HCT116 (cell line): Measurements from ENCODE around the gene KCNQ1OT1. TPM values are rescaled to one million over a fixed set of nuclear protein-coding genes. Genes with fewer than 3 reads are reported as not detected.

Experiments
- ATAC-seq: fragments of 200-7000 bp; cut with Tn5 transposase; 2 replicates; pipeline ENCODE4 v1.9.1; 2020; ENCODE audit warnings: mild to moderate bottlenecking, moderate library complexity
- BruUV-seq: library from RNA; stranded (reverse); fragments of 400-500 nt; replicated peaks from 2 replicates; lab custom pipeline; 2021; lab: Mats Ljungman, UMichigan
- CTCF ChIA-PET: fragments of 300-600 bp; sonication (Branson Sonifier 250); formaldehyde crosslinking; loops from one replicate; lab custom pipeline; 2021; ENCODE audit warnings: antibody characterized with exemption; lab: Charles Lee
- POLR2A ChIA-PET: fragments of 300-600, 350-600 bp; sonication (Branson Sonifier 250); formaldehyde crosslinking; loops from one replicate; lab custom pipeline; 2021; ENCODE audit warnings: antibody characterized with exemption; lab: Charles Lee
- RAD21 ChIA-PET, 2 experiments: fragments of 300-600 bp; sonication (Branson Sonifier 250); formaldehyde crosslinking; loops; one replicate each; lab custom pipeline; 2023; ENCODE audit warnings: low total read pairs in 2 of 2; ENCODE audit not compliant: uncharacterized antibody in 2 of 2, unreplicated experiment in 2 of 2, low non-redundant PET in 1 of 2; lab: Charles Lee
- DNase-seq: peaks from one replicate; pipeline ENCODE4 v3.0.0-alpha.2; 2010; ENCODE audit warnings: low read depth, low spot score
- H2AFZ ChIP-seq: fragments of 200-600 bp; shearing (Covaris generic), sonication (generic); 2 replicates; pipeline ENCODE4 v1.6.1; 2017; ENCODE audit warnings: low read depth, mixed run types, mixed read lengths, antibody characterized with exemption, low read length; ENCODE audit not compliant: poor library complexity, severe bottlenecking
- H3K27ac ChIP-seq: 2 replicates; pipeline ENCODE4 v1.5.1; 2012; ENCODE audit warnings: low read depth, low read length
- H3K27me3 ChIP-seq: fragments of 200-600 bp; sonication (generic); 2 replicates; pipeline ENCODE4 v1.6.1; 2016; ENCODE audit warnings: mixed run types, low read length, mixed read lengths; ENCODE audit not compliant: insufficient read depth
- H3K36me3 ChIP-seq, 2 experiments: fragments of 200-500 bp in 1 of 2; fragments of 200-600 bp in 1 of 2; sonication (Bioruptor generic) in 1 of 2; sonication (generic) in 1 of 2; 2 replicates each; pipeline versions ENCODE4 v1.5.1 to v1.6.1; 2014 to 2016; ENCODE audit warnings: low read length in 2 of 2, inconsistent platforms in 1 of 2, mixed read lengths in 1 of 2, mixed run types in 1 of 2; ENCODE audit not compliant: insufficient read depth in 2 of 2, control insufficient read depth in 1 of 2
- H3K4me1 ChIP-seq, 2 experiments: fragments of 200-600 bp in 1 of 2; sonication (generic) in 1 of 2; 2 replicates each; pipeline versions ENCODE4 v1.5.1 to v1.6.1; 2012 to 2017; ENCODE audit warnings: low read length in 2 of 2, inconsistent platforms in 1 of 2, mild to moderate bottlenecking in 1 of 2, mixed read lengths in 1 of 2, mixed run types in 1 of 2, moderate library complexity in 1 of 2; ENCODE audit not compliant: insufficient read depth in 2 of 2, control insufficient read depth in 1 of 2
- H3K4me2 ChIP-seq: fragments of 200-600 bp; sonication (generic); 2 replicates; pipeline ENCODE4 v1.6.1; 2017; ENCODE audit warnings: mixed run types, low read length, mixed read lengths
- H3K4me3 ChIP-seq, 2 experiments: fragments of 200-600 bp in 1 of 2; sonication (generic) in 1 of 2; replicated peaks in 1 of 2; 2 replicates each; pipeline ENCODE4 v1.5.1; 2011 to 2016; ENCODE audit warnings: low read length in 2 of 2, control low read depth in 1 of 2, low read depth in 1 of 2, mild to moderate bottlenecking in 1 of 2, mixed read lengths in 1 of 2, mixed run types in 1 of 2
- H3K79me2 ChIP-seq: fragments of 200-600 bp; sonication (generic); 2 replicates; pipeline ENCODE4 v1.6.1; 2017; ENCODE audit warnings: mild to moderate bottlenecking, mixed run types, low read length, moderate library complexity, mixed read lengths; ENCODE audit not compliant: insufficient read depth
- H3K9ac ChIP-seq: fragments of 200-600 bp; sonication (generic); 2 replicates; pipeline ENCODE4 v1.6.1; 2016; ENCODE audit warnings: low read length, mixed read lengths
- H3K9me2 ChIP-seq: fragments of 200-600 bp; sonication (generic), shearing (Covaris generic); 2 replicates; pipeline ENCODE4 v1.6.1; 2017; ENCODE audit warnings: mixed run types, mild to moderate bottlenecking, moderate library complexity; ENCODE audit not compliant: insufficient read depth
- H3K9me3 ChIP-seq, 2 experiments: fragments of 200-500 bp in 1 of 2; fragments of 200-600 bp in 1 of 2; sonication (Bioruptor generic) in 1 of 2; sonication (generic) in 1 of 2; 2 replicates each; pipeline ENCODE4 v1.6.1; 2014 to 2017; ENCODE audit warnings: low read length in 2 of 2, mixed read lengths in 2 of 2, inconsistent platforms in 1 of 2, low read depth in 1 of 2, mild to moderate bottlenecking in 1 of 2, mixed run types in 1 of 2, moderate library complexity in 1 of 2; ENCODE audit not compliant: control insufficient read depth in 1 of 2, insufficient read depth in 1 of 2
- H4K20me1 ChIP-seq: fragments of 200-600 bp; sonication (generic), shearing (Covaris generic); 2 replicates; pipeline ENCODE4 v1.6.1; 2017; ENCODE audit warnings: mixed run types, mild to moderate bottlenecking, moderate library complexity; ENCODE audit not compliant: insufficient read depth
- CBX3 ChIP-seq: IDR thresholded peaks from 2 replicates; pipeline ENCODE4 v1.6.1; 2012; ENCODE audit warnings: low read depth
- CEBPB ChIP-seq: IDR thresholded peaks from 2 replicates; pipeline ENCODE4 v1.6.1; 2012; ENCODE audit warnings: low read depth
- CTCF ChIP-seq, 3 experiments: fragments of 200-600 bp in 1 of 3; sonication (generic) in 1 of 3; IDR thresholded peaks in 2 of 3; conservative IDR thresholded peaks in 1 of 3; 2 replicates each; pipeline ENCODE4 v1.5.1; 2012 to 2017; ENCODE audit warnings: low read depth in 2 of 3, low read length in 2 of 3, antibody characterized with exemption in 1 of 3, borderline replicate concordance in 1 of 3, control low read depth in 1 of 3, mild to moderate bottlenecking in 1 of 3, mixed read lengths in 1 of 3, mixed run types in 1 of 3, moderate library complexity in 1 of 3; ENCODE audit not compliant: insufficient read depth in 1 of 3
- EGR1 ChIP-seq: IDR thresholded peaks from 2 replicates; pipeline ENCODE4 v1.6.1; 2012; ENCODE audit warnings: low read depth
- ELF1 ChIP-seq: IDR thresholded peaks from 2 replicates; pipeline ENCODE4 v1.6.1; 2012; ENCODE audit warnings: low read depth, borderline replicate concordance
- EZH2 ChIP-seq: fragments of 200-600 bp; sonication (generic); IDR thresholded peaks from 2 replicates; pipeline ENCODE4 v1.6.1; 2017; ENCODE audit warnings: antibody characterized with exemption, mixed run types
- EZH2phosphoT487 ChIP-seq: fragments of 200-600 bp; IDR thresholded peaks from 2 replicates; pipeline ENCODE4 v1.6.1; 2018; ENCODE audit warnings: antibody characterized with exemption, borderline replicate concordance
- FOSL1 ChIP-seq: IDR thresholded peaks from 2 replicates; pipeline ENCODE4 v1.6.1; 2012; ENCODE audit warnings: low read depth
- JUND ChIP-seq: IDR thresholded peaks from 2 replicates; pipeline ENCODE4 v1.6.1; 2012
- RAD21 ChIP-seq: IDR thresholded peaks from 2 replicates; pipeline ENCODE4 v1.6.1; 2012; ENCODE audit warnings: low read depth, mild to moderate bottlenecking
- SP1 ChIP-seq: IDR thresholded peaks from 2 replicates; pipeline ENCODE4 v1.6.1; 2012; ENCODE audit warnings: low read depth
- SRF ChIP-seq: IDR thresholded peaks from 2 replicates; pipeline ENCODE4 v1.6.1; 2012; ENCODE audit warnings: low read depth
- TCF7L2 ChIP-seq: IDR thresholded peaks from 2 replicates; pipeline ENCODE4 v1.7.0; 2011; ENCODE audit warnings: borderline replicate concordance, inconsistent platforms; ENCODE audit not compliant: insufficient read depth, insufficient read length; ENCODE audit errors: extremely low read depth
- YY1 ChIP-seq: IDR thresholded peaks from 2 replicates; pipeline ENCODE4 v1.6.1; 2011; ENCODE audit warnings: low read length, low read depth, moderate library complexity, mild to moderate bottlenecking; ENCODE audit not compliant: insufficient replicate concordance; ENCODE audit errors: extremely low read depth
- ZBTB33 ChIP-seq: IDR thresholded peaks from 2 replicates; pipeline ENCODE4 v1.6.1; 2011; ENCODE audit warnings: mild to moderate bottlenecking, low read length, moderate library complexity; ENCODE audit not compliant: insufficient replicate concordance; ENCODE audit errors: extremely low read depth
- ZFX ChIP-seq: fragments of 450-650 bp; IDR thresholded peaks from 2 replicates; pipeline ENCODE4 v1.6.1; 2017
- ZNF274 ChIP-seq: fragments of 200-500 bp; sonication (Bioruptor generic); IDR thresholded peaks from 2 replicates; pipeline ENCODE4 v1.6.1; 2014; ENCODE audit warnings: mild to moderate bottlenecking, low read depth, low read length, inconsistent platforms
- intact Hi-C: fragments of 100-400 bp; cut with micrococcal nuclease; formaldehyde crosslinking; loops from 2 replicates; pipeline ENCODE4 v1.10.0; 2022
- total RNA-seq: library from RNA; stranded (reverse); gene quantifications from one replicate; pipeline ENCODE4 v1.2.1, GENCODE V29; 2021; ENCODE audit not compliant: unreplicated experiment
- TF ChIP-seq, protein P1 (sequence below): IDR thresholded peaks from 2 replicates; pipeline ENCODE4 v1.6.1; 2012
- TF ChIP-seq, protein P2 (sequence below): IDR thresholded peaks from 2 replicates; pipeline ENCODE4 v1.6.1; 2012; ENCODE audit warnings: low read depth

The KCNQ1OT1 gene
- total RNA-seq, 1 experiment from 2014 or later = 1.1 TPM

DNA sequence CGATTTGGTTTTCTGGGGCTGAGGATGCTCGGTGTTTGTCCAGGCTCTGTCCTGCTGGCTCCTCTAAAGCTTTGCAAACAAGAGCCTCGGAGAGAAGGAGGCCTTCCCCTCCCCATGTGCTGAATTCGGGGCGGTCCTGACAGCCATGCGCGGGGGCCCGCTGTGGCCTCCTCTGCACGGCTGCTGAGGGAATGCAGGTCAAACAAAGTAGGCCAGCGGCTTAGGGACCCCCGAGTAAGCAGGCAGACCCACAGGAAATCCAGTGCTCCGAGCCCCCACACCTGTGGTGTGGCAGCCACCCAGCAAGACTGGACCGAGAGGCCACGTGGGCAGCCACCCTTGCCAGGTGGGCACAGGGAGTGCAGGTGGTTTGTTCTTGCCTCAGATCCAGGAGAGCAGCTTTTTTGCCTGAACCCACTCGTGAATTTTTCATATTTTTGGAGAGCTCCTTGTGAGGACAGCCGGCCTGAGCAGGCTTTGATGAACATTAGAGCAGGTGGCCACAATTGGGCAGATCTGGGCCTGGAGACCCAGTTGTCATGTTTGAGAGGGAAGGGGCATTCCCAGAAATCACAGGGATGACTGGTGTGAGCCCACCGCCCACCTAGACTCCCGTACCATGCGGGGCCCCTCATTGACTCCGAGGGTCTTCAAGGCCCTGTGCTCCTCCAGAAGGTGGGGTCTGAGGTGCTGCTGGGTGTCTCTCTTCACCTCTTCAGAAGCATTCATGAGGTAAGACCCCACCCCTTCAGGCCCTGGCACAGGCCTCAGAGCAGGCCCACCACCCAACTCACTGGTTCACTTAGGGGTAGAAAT is 43.0 kb upstream of the KCNQ1OT1 start:
- H3K4me2 ChIP-seq = no peak overlapping the region
- POLR2A ChIA-PET = no interaction called here
- H3K4me1 ChIP-seq = peaks cover 5 to 12% of the 10 kb centered on the region in 2 experiments; a peak in 3 of 4 replicates
- no peak for ATAC-seq
- no peaks in the 10 kb centered on the region for H4K20me1 ChIP-seq
- H3K9me2 ChIP-seq = no peaks in the 10 kb centered on the region
- H3K4me3 ChIP-seq = no peak overlapping the region
- H3K9me3 ChIP-seq = no peaks in the 10 kb centered on the region
- RAD21 ChIA-PET = no interaction called here
- TF ChIP-seq ELF1 (no peak), FOSL1 (no peak), CTCF (IDR thresholded peaks at IDR 0.05 in 2 of 3, conservative IDR thresholded peaks at IDR 0.05 in 1 of 3; ENCODE audit: borderline replicate concordance in 1 of 3, insufficient read depth in 1 of 3, low read depth in 2 of 3, low read length in 2 of 3) (no peak), RAD21 (no peak), YY1 (no peak), EGR1 (no peak), EZH2 (no peak), JUND (no peak), EZH2phosphoT487 (no peak), CEBPB (no peak), SP1 (no peak), ZNF274 (no peak), ZFX (no peak), SRF (no peak), TCF7L2 (no peak), CBX3 (no peak), ZBTB33 (no peak)
- TF ChIP-seq, protein P1, sequence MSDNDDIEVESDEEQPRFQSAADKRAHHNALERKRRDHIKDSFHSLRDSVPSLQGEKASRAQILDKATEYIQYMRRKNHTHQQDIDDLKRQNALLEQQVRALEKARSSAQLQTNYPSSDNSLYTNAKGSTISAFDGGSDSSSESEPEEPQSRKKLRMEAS = no peak
- TF ChIP-seq, protein P2, sequence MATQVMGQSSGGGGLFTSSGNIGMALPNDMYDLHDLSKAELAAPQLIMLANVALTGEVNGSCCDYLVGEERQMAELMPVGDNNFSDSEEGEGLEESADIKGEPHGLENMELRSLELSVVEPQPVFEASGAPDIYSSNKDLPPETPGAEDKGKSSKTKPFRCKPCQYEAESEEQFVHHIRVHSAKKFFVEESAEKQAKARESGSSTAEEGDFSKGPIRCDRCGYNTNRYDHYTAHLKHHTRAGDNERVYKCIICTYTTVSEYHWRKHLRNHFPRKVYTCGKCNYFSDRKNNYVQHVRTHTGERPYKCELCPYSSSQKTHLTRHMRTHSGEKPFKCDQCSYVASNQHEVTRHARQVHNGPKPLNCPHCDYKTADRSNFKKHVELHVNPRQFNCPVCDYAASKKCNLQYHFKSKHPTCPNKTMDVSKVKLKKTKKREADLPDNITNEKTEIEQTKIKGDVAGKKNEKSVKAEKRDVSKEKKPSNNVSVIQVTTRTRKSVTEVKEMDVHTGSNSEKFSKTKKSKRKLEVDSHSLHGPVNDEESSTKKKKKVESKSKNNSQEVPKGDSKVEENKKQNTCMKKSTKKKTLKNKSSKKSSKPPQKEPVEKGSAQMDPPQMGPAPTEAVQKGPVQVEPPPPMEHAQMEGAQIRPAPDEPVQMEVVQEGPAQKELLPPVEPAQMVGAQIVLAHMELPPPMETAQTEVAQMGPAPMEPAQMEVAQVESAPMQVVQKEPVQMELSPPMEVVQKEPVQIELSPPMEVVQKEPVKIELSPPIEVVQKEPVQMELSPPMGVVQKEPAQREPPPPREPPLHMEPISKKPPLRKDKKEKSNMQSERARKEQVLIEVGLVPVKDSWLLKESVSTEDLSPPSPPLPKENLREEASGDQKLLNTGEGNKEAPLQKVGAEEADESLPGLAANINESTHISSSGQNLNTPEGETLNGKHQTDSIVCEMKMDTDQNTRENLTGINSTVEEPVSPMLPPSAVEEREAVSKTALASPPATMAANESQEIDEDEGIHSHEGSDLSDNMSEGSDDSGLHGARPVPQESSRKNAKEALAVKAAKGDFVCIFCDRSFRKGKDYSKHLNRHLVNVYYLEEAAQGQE = no peak
- no peak overlapping the region for H3K9ac ChIP-seq
- no TSS peak for BruUV-seq
- H3K27me3 ChIP-seq = no peaks in the 10 kb centered on the region
- CTCF ChIA-PET = no interaction called here
- no peak overlapping the region for H3K27ac ChIP-seq
- intact Hi-C loops = no loop called here
- DNase-seq = no peak
- no peaks in the 10 kb centered on the region for H3K79me2 ChIP-seq
- no peak overlapping the region for H2AFZ ChIP-seq
- H3K36me3 ChIP-seq = no peaks in the 10 kb centered on the region
